Esophagus squamous epithelium (tissue), 5 donors: ENCODE data around the gene SRMS. TPM values are rescaled to one million over a fixed set of nuclear protein-coding genes. Genes with fewer than 3 reads are reported as not detected.

ENCODE experiments used
- DNase-seq: peaks from one replicate; lab custom pipeline; 2025; lab: John Stamatoyannopoulos, UW
- H3K27ac ChIP-seq, 4 donors: fragments of 200-600 bp; sonication (generic); one replicate each; pipeline ENCODE4 v1.5.1; 2016 to 2019; ENCODE audit warnings: mild to moderate bottlenecking in 1 of 4
- H3K27me3 ChIP-seq, 4 donors: fragments of 200-600 bp; sonication (generic); 1 replicate in 3 of 4; 2 replicates in 1 of 4; pipeline versions ENCODE4 v1.5.1 to v1.6.0; 2017 to 2021; ENCODE audit warnings: antibody characterized with exemption in 1 of 4
- H3K36me3 ChIP-seq, 3 donors: fragments of 200-600 bp; sonication (generic); one replicate each; pipeline ENCODE4 v1.5.1; 2016 to 2019
- H3K4me1 ChIP-seq, 3 donors: fragments of 200-600 bp; sonication (generic); one replicate each; pipeline ENCODE4 v1.5.1; 2017 to 2019
- H3K4me3 ChIP-seq, 4 donors: fragments of 200-600 bp; sonication (generic); 1 replicate in 3 of 4; 2 replicates in 1 of 4; pipeline ENCODE4 v1.5.1; 2016 to 2019; ENCODE audit warnings: mild to moderate bottlenecking in 2 of 4, moderate library complexity in 1 of 4
- H3K9me3 ChIP-seq, 3 donors: fragments of 200-600 bp; sonication (generic); one replicate each; pipeline ENCODE4 v1.5.1; 2016 to 2019
- CTCF ChIP-seq, 6 experiments: fragments of 450-650 bp in 4 of 6; fragments of 200-600 bp in 2 of 6; sonication (generic) in 2 of 6; IDR thresholded peaks; one replicate each; pipeline ENCODE4 v1.5.1; 2016 to 2019; ENCODE audit warnings: antibody characterized with exemption in 6 of 6, mild to moderate bottlenecking in 4 of 6, moderate library complexity in 4 of 6
- POLR2A ChIP-seq, 4 donors: fragments of 450-650 bp; IDR thresholded peaks; one replicate each; pipeline ENCODE4 v1.6.1; 2017; ENCODE audit warnings: antibody characterized with exemption in 4 of 4, mild to moderate bottlenecking in 4 of 4, moderate library complexity in 3 of 4
- WGBS, 2 donors: methylation state at CpG; one replicate each; pipeline ENCODE4 v1.1.5; 2018; 5-methylcytosine and 5-hydroxymethylcytosine counted together
- intact Hi-C: fragments of 100-400 bp; cut with DNase I; formaldehyde crosslinking; loops from one replicate; pipeline ENCODE4 v1.15.0; 2022
- total RNA-seq, 4 donors: library from RNA; depleted of rRNA; stranded (reverse); fragments of >200 nt; gene quantifications; one replicate each; pipeline ENCODE4 v1.1.0, GENCODE V29; 2016
- donor health status: DM: yes; HTN: yes; CAD: no.

Gene SRMS
- total RNA-seq, 4 donors from 2014 or later = not detected

- H3K27ac ChIP-seq = no peak overlapping the region
- no peak for TF ChIP-seq CTCF (IDR thresholded peaks at IDR 0.05)
- TF ChIP-seq POLR2A (IDR thresholded peaks at IDR 0.05) = no peak
- intact Hi-C loops = no loop called here
- H3K4me1 ChIP-seq = peaks cover 0 to 6% (median 0%) of the 10 kb centered on the region in 3 donors
- peaks cover 11 to 71% (median 28%) of the 10 kb centered on the region in 3 donors for H3K36me3 ChIP-seq
- no peaks in the 10 kb centered on the region for H3K27me3 ChIP-seq
- no peak for DNase-seq
- no peaks in the 10 kb centered on the region for H3K9me3 ChIP-seq
- 82 to 86% methylated on average over 13 to 23 of the region's 38 CpGs for WGBS, 2 donors
- H3K4me3 ChIP-seq = no peak overlapping the region
Observed at GRCh38 chr20:63589261-63590217, 42.0 kb upstream of the SRMS start.

- intact Hi-C loops = no loop called here
- Histone ChIP-seq H3K4me1 (no peaks in the 10 kb centered on the region), H3K9me3 (no peaks in the 10 kb centered on the region), H3K27ac (no peak overlapping the region), H3K4me3 (no peak overlapping the region), H3K36me3 (peaks cover 11 to 62% (median 28%) of the 10 kb centered on the region in 3 donors), H3K27me3 (no peaks in the 10 kb centered on the region)
- DNase-seq = no peak
- 90 to 100% methylated on average over 1 to 6 of the region's 11 CpGs for WGBS, 2 donors
- TF ChIP-seq CTCF (IDR thresholded peaks at IDR 0.05) (no peak), POLR2A (IDR thresholded peaks at IDR 0.05) (no peak)
Observed at GRCh38 chr20:63588641-63589041, 41.1 kb upstream of the SRMS start.

- H3K27me3 ChIP-seq = no peaks in the 10 kb centered on the region
- no peak overlapping the region for H3K27ac ChIP-seq
- no peaks in the 10 kb centered on the region for H3K9me3 ChIP-seq
- intact Hi-C loops = no loop called here
- TF ChIP-seq CTCF (IDR thresholded peaks at IDR 0.05) = no peak
- TF ChIP-seq POLR2A (IDR thresholded peaks at IDR 0.05) = no peak
- H3K4me3 ChIP-seq = no peak overlapping the region
- H3K4me1 ChIP-seq = no peaks in the 10 kb centered on the region
- WGBS, 2 donors = 53 to 58% methylated on average over 12 of the region's 19 CpGs
- peaks cover 11 to 55% (median 28%) of the 10 kb centered on the region in 3 donors for H3K36me3 ChIP-seq
- DNase-seq = no peak
Observed at GRCh38 chr20:63587776-63588591, 40.4 kb upstream of the SRMS start.

- peaks cover 10 to 48% (median 23%) of the 10 kb centered on the region in 3 donors for H3K36me3 ChIP-seq
- 84 to 85% methylated on average over 9 to 11 of the region's 12 CpGs for WGBS, 2 donors
- TF ChIP-seq POLR2A (IDR thresholded peaks at IDR 0.05) = no peak
- TF ChIP-seq CTCF (IDR thresholded peaks at IDR 0.05) = no peak
- no peaks in the 10 kb centered on the region for H3K9me3 ChIP-seq
- H3K27me3 ChIP-seq = no peaks in the 10 kb centered on the region
- no peak overlapping the region for H3K4me3 ChIP-seq
- H3K4me1 ChIP-seq = no peaks in the 10 kb centered on the region
- H3K27ac ChIP-seq = no peak overlapping the region
- intact Hi-C loops = no loop called here
- DNase-seq = no peak
Observed at GRCh38 chr20:63587256-63587655, 39.7 kb upstream of the SRMS start.
